ENCODE data around the gene DENND1A. TPM values are rescaled to one million over a fixed set of nuclear protein-coding genes. Genes with fewer than 3 reads are reported as not detected.

The DENND1A gene
- total RNA-seq, 2 experiments from 2014 or later, result 12.8 to 14.8 TPM

DNA sequence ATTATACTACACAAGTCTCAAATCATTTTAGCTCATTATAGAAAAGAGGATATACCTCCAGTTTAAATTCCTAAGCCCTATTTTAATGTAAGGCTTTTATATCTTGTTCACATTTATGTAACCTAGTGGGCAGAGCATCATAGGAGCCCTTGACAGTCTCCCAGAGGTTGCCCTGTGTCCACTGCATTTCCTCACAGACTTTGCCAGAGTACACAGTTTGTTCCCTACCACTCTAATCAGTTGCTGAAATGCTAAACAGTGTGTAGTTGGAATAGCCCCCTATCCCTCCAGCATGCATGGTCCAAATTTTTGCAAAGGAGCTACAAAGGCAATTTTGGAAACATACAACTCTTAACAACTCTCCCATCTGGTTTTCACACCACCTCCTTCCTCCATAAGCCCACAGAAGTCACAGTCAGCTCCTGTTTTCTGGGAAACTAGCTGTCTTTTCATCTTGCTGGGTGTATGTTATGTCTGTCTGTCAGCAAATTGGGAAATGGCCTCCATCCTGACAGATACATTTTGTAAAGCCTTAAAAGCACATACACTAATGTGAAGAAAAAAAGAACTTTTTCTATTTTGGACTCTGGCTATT lies 212.2 kb downstream of the DENND1A start:
- H3K36me3 Mint-ChIP-seq (ENCODE audit: low read depth), result peaks cover 17% of the 10 kb centered on the region
- POLR2A ChIA-PET, result no interaction called here

DNA sequence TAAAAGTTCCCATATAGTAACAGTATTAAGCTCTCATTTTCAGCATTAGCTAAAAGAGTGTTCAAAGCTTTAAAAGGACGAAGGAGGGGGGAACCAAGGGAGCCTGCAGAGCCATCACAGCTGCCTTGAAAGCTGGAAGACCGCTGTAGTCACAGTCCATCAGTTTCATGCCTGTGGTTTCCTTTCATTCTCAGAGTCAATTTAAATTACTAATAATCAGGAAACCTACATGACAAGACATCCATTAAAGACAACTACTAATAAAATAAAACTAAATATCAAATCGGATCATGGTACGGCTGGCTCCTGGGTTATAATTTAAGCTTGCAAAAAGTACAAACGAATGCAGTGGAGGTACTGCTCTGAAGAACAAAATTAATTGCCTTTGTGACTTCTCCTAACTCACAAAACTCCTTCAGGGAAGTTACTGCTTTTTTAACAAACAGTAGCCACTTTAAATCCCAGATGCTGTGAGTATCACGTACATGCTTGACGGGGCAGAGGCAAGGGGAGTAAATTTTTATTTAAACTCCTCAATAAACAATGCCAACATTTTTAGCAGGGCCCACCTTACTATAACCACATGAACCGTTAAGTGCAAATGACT lies 213.5 kb downstream of the DENND1A start:
- H3K9me3 Mint-ChIP-seq, result peaks cover 6% of the 10 kb centered on the region
- ChIA-PET CTCF (no interaction called here), POLR2A (no interaction called here)
- no peak overlapping the region for H3K4me3 Mint-ChIP-seq
- no peak for DNase-seq
- H3K36me3 Mint-ChIP-seq (ENCODE audit: low read depth), result peaks cover 5% of the 10 kb centered on the region
- no peaks in the 10 kb centered on the region for H3K27me3 Mint-ChIP-seq
- H3K27ac Mint-ChIP-seq, result no peak overlapping the region
- H3K4me1 Mint-ChIP-seq, result peaks cover 4% of the 10 kb centered on the region

More for the DNA sequence above, 212.2 kb downstream of the DENND1A start:
- H3K27me3 Mint-ChIP-seq, result no peaks in the 10 kb centered on the region
- peaks cover 16% of the 10 kb centered on the region for H3K9me3 Mint-ChIP-seq
- CTCF ChIA-PET, result no interaction called here
- DNase-seq, result no peak
- H3K4me3 Mint-ChIP-seq, result no peak overlapping the region
- H3K4me1 Mint-ChIP-seq, result peaks cover 4% of the 10 kb centered on the region
- no peak overlapping the region for H3K27ac Mint-ChIP-seq

DNA sequence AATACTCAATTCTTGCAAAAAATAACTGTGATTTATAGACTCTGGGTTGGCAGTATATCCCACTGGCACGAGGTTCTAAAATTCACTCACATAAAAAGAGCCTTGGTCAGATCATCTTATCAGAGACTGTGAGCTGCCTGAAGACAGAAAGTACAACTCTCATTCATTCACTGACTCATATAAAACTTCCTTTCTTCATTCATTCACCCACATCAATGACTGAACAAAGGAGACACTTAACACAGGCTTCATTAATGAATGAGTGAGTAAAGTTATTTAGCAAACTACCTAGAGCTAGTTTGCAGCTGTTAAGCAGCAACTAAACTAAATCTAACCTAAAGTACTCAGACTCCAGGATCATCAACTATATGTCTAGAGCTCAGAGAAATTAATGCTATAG lies 214.7 kb downstream of the DENND1A start:
- Mint-ChIP-seq H3K27ac (no peak overlapping the region), H3K27me3 (no peaks in the 10 kb centered on the region), H3K36me3 (ENCODE audit: low read depth) (no peaks in the 10 kb centered on the region), H3K4me3 (no peak overlapping the region), H3K4me1 (peaks cover 4% of the 10 kb centered on the region), H3K9me3 (no peaks in the 10 kb centered on the region)
- no peak for DNase-seq
- ChIA-PET CTCF (no interaction called here), POLR2A (no interaction called here)

DNA sequence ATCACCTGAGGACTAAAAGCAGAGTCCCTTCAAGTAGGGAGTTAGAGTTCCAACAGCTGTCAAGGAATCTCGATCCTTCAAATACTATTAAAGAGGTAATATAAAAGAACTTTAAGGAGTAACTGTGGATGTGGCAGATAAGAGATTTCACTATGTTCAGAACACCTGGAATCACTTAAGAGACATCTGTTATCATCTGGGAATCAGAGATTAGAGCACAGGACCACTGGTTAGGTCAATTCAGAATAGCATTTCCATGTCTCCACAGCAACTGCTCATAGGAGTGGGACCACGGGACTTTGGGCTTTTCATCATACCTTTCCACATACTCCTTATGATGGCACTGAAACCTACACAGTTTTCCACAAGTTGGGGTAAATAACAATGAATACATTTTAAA lies 216.6 kb downstream of the DENND1A start:
- Mint-ChIP-seq H3K9me3 (no peaks in the 10 kb centered on the region), H3K4me3 (no peak overlapping the region), H3K27me3 (no peaks in the 10 kb centered on the region), H3K36me3 (ENCODE audit: low read depth) (no peaks in the 10 kb centered on the region), H3K27ac (no peak overlapping the region), H3K4me1 (peaks cover 4% of the 10 kb centered on the region)
- CTCF ChIA-PET, result no interaction called here
- no peak for DNase-seq
- POLR2A ChIA-PET, result no interaction called here

DNA sequence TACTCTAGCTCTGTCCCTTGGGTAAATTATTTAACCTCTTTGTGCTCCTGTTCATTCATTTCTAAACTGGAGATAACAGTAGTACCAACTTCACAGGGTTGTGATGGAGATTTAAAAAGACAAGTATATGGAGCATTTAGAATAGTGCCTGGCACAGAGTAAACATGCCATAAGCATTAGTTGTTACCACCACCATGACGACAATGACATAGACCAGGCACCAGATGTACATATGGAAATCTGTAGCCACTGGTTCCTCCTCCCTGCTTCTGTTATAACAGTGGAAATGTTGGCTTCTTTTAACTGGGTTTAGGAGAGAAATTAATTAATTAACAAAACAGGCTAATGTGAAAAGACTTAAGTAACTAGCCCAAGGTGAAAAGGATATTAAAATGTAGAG lies 217.5 kb downstream of the DENND1A start:
- no peak overlapping the region for H3K4me3 Mint-ChIP-seq
- ChIA-PET CTCF (no interaction called here), POLR2A (no interaction called here)
- peaks cover 1% of the 10 kb centered on the region for H3K4me1 Mint-ChIP-seq
- no peaks in the 10 kb centered on the region for H3K27me3 Mint-ChIP-seq
- H3K27ac Mint-ChIP-seq, result no peak overlapping the region
- no peak for DNase-seq
- H3K9me3 Mint-ChIP-seq, result no peaks in the 10 kb centered on the region
- H3K36me3 Mint-ChIP-seq (ENCODE audit: low read depth), result no peaks in the 10 kb centered on the region

DNA sequence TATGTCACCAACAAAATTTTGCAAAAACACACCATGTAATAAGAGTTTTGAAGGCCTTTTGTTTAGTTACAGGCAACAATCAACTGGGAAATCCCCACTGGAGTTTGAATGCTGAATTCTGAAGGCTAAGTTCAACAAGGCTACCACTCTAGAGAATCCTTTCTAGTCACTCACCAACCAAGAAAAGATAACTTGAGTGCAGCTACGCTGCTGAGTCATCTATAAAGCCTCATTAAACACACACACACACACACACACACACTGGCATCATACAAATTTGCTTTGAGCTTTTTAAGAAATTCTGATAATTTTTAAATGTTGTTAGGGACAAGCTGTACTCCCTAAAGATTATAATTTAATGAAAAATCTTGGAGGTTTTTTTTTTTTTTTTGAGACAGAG lies 219.6 kb downstream of the DENND1A start:
- Mint-ChIP-seq H3K4me3 (no peak overlapping the region), H3K9me3 (no peaks in the 10 kb centered on the region), H3K4me1 (peaks cover 1% of the 10 kb centered on the region), H3K27ac (no peak overlapping the region), H3K36me3 (ENCODE audit: low read depth) (no peaks in the 10 kb centered on the region), H3K27me3 (no peaks in the 10 kb centered on the region)
- ChIA-PET POLR2A (no interaction called here), CTCF (no interaction called here)
- DNase-seq, result no peak

DNA sequence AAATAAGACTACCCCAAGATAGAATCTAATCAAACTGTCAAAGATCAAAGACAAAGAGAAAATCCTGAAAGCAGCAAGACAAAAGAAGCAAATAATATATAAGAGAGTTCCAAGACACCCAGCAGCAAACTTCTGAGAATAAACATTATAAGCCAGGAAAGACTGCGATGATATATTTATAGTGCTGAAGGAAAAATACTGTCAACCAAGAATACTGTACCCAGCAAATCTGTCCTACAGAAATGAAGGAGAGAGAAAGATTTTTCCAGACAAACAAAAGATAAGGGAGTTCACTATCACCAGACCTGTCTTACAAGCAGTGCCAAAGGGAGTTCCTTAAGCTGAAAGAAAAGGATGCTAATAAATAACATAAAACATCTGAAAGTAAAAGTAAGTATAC lies 227.4 kb downstream of the DENND1A start:
- Mint-ChIP-seq H3K4me3 (no peak overlapping the region), H3K27me3 (no peaks in the 10 kb centered on the region), H3K9me3 (peaks cover 10% of the 10 kb centered on the region), H3K4me1 (no peaks in the 10 kb centered on the region), H3K27ac (no peak overlapping the region), H3K36me3 (ENCODE audit: low read depth) (peaks cover 11% of the 10 kb centered on the region)
- DNase-seq, result no peak
- ChIA-PET POLR2A (no interaction called here), CTCF (no interaction called here)

DNA sequence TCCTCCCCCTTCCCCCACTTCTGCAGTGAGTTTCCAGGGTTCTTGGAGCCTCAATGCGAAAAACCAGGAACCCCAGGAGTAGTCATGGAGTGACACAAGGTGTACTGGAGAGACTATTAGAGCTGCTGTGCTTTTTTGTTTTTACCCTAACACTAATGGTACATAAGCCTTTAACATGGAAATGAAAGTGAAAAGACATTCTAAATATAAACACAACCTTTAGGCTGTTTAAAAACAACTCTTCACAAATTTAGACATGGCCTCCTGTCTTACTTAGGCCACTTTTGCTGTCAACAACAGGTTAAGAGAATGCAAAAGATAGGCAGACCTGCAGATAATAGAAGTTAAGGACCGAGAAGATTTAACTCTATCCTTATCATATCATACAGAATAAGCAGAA lies 232.2 kb downstream of the DENND1A start:
- no peak overlapping the region for H3K27ac Mint-ChIP-seq
- DNase-seq, result no peak
- no peaks in the 10 kb centered on the region for H3K4me1 Mint-ChIP-seq
- H3K4me3 Mint-ChIP-seq, result no peak overlapping the region
- H3K36me3 Mint-ChIP-seq (ENCODE audit: low read depth), result peaks cover 11% of the 10 kb centered on the region
- H3K9me3 Mint-ChIP-seq, result peaks cover 10% of the 10 kb centered on the region
- ChIA-PET POLR2A (no interaction called here), CTCF (no interaction called here)
- H3K27me3 Mint-ChIP-seq, result no peaks in the 10 kb centered on the region

DNA sequence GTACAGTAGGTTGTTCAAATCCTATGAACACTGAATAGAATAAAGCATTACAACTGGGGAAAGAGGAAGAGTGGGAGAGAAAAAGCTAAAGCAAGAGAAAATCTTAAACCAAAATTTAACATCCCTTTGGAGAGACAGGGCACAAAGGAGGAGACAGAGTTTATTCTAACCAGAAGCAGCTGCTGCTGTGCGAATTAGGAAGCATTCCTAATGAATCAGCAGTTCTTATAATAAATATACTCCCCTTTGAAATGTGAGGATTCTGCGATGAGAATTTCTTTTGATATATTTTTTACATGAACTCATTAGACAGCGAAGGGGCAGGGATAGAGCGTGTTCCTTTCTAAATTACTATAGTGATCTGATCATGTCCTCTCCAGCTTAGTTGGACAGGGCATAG lies 233.4 kb downstream of the DENND1A start:
- peaks cover 3% of the 10 kb centered on the region for H3K36me3 Mint-ChIP-seq (ENCODE audit: low read depth)
- H3K27me3 Mint-ChIP-seq, result no peaks in the 10 kb centered on the region
- no peak for DNase-seq
- no peak overlapping the region for H3K4me3 Mint-ChIP-seq
- ChIA-PET POLR2A (no interaction called here), CTCF (no interaction called here)
- no peaks in the 10 kb centered on the region for H3K9me3 Mint-ChIP-seq
- H3K4me1 Mint-ChIP-seq, result no peaks in the 10 kb centered on the region
- no peak overlapping the region for H3K27ac Mint-ChIP-seq

DNA sequence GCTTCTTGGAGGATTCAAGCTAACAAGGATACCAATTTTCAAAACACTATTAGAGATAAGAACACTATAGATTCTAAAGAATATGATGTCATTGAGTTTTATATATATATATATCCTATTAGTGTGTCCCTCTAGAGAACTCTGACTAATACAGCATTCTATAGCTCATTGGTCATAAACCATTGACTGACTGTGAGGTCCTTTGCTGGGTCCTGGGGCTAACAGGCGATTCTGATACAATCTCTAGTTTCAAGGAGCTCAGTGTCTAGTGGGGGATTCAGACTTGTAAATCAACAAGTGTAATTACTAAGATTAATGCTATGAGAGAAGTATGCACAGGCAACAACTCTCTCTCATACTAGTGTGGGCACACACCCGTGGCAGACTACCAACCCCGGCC lies 234.5 kb downstream of the DENND1A start:
- Mint-ChIP-seq H3K27me3 (no peaks in the 10 kb centered on the region), H3K27ac (no peak overlapping the region), H3K4me3 (no peak overlapping the region), H3K9me3 (no peaks in the 10 kb centered on the region), H3K4me1 (no peaks in the 10 kb centered on the region), H3K36me3 (ENCODE audit: low read depth) (peaks cover 2% of the 10 kb centered on the region)
- DNase-seq, result no peak
- CTCF ChIA-PET, result no interaction called here
- POLR2A ChIA-PET, result no interaction called here

DNA sequence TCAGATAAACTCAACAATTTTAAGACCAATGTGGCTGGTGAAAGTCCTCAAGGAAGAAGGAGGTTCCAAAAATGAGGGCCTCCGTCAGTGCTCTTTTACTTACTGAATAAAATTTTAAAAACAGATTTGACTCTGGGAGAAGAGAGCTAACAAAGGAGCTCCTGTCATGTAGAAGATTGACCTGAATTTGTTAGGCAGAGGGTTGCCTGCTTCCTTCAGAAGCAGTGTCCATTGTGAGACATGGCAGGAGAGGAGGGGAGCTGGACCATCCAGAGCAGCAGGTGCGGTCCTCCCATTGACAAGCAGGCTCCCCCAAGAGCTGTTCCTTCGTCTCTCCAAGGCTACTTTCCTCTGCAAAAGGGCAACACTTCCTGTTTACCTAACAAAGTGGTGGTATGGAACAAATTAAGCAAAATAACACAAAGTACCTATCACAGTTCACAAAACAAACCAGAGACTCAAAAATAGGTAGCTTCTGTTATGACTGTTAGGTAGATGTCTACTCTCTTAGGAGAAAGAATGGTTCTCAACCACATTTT lies 238.1 kb downstream of the DENND1A start:
- H3K9me3 Mint-ChIP-seq, result no peaks in the 10 kb centered on the region
- ChIA-PET POLR2A (no interaction called here), CTCF (no interaction called here)
- H3K27me3 Mint-ChIP-seq, result no peaks in the 10 kb centered on the region
- H3K27ac Mint-ChIP-seq, result no peak overlapping the region
- no peak for DNase-seq
- no peak overlapping the region for H3K4me3 Mint-ChIP-seq
- no peaks in the 10 kb centered on the region for H3K36me3 Mint-ChIP-seq (ENCODE audit: low read depth)
- H3K4me1 Mint-ChIP-seq, result no peaks in the 10 kb centered on the region

DNA sequence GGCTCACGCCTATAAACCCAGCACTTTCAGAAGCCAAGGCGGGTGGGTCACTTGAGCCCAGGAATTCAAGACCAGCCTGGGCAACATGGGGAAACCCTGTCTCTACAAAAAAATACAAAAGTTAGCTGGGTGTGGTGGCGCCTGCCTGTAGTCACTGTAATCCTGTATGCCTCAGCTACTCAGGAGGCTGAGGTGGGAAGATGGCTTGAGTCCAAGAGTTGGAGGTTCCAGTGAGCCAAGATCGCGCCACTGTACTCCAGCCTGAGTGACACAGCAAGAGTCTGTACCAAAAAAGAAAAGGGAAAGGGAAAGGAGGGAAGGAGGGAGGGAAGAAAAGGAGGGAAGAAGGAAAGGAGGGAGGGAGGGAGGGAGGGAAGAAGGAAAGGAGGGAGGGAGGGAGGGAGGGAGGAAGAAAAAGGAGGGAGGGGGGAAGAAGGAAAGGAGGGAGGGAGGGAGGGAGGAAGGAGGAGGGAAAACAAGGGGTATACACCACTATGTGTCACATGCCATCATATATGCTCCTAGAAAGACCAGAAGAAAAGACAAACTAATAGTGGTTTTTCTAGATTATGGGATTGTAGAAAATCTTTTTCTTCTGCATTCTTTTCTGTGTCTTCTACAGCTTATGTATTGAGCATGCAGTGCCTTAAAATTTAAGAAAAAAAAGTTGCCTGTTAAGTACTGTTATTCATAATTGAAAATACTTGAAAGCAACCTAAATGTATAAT lies 240.1 kb downstream of the DENND1A start:
- ChIA-PET POLR2A (no interaction called here), CTCF (no interaction called here)
- peaks cover 3% of the 10 kb centered on the region for H3K4me1 Mint-ChIP-seq

DNA sequence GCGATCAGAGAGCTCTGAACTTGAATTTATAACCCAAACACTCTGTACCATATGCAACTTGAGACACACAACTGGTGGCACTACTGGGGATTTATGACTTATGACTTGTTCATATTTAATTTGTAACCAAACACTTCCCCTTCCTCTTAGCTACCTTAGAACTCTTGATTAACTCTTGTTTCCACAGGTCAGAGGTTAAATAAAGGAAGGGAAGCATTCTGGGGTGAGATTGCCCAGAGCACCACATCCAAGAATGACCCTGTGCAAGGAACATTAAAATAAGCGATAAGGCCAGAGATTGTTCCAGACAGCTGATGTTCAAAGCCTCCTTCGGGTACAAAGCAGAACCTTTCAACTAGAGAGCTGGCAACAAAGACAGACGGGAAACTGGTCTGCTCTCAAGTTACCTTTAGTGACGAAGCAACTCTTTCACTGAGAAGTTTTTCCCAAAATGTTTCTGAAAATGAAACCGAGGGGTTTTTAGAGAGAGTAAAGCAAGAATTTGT lies 242.6 kb downstream of the DENND1A start:
- H3K27ac Mint-ChIP-seq, result no peak overlapping the region
- H3K4me1 Mint-ChIP-seq, result peaks cover 9% of the 10 kb centered on the region
- no peak for DNase-seq
- H3K27me3 Mint-ChIP-seq, result no peaks in the 10 kb centered on the region
- ChIA-PET CTCF (no interaction called here), POLR2A (no interaction called here)
- no peaks in the 10 kb centered on the region for H3K36me3 Mint-ChIP-seq (ENCODE audit: low read depth)
- H3K9me3 Mint-ChIP-seq, result no peaks in the 10 kb centered on the region
- no peak overlapping the region for H3K4me3 Mint-ChIP-seq

More for the DNA sequence above, 240.1 kb downstream of the DENND1A start:
- no peaks in the 10 kb centered on the region for H3K27me3 Mint-ChIP-seq
- H3K9me3 Mint-ChIP-seq, result no peaks in the 10 kb centered on the region
- no peak overlapping the region for H3K4me3 Mint-ChIP-seq
- no peak for DNase-seq
- H3K27ac Mint-ChIP-seq, result no peak overlapping the region
- H3K36me3 Mint-ChIP-seq (ENCODE audit: low read depth), result no peaks in the 10 kb centered on the region

DNA sequence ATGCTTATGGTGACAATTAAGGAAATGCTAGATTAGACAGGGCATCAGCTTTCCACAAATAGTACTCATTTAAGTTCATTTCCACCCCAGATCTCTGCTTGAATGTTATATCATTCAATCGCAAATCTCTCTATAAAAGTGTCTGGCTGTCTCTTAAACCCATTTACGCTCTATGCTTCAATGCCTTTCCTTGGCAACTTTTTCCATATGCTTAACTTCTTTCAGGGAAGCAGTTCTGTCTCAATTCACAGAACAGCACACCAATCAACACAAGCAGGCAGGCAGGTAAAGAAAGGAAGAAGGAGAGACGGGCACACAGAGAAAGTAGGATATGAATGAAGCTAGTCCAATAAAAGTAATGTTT lies 243.1 kb downstream of the DENND1A start:
- no peaks in the 10 kb centered on the region for H3K27me3 Mint-ChIP-seq
- ChIA-PET CTCF (no interaction called here), POLR2A (no interaction called here)
- peaks cover 9% of the 10 kb centered on the region for H3K4me1 Mint-ChIP-seq
- no peak overlapping the region for H3K4me3 Mint-ChIP-seq
- no peak overlapping the region for H3K27ac Mint-ChIP-seq
- DNase-seq, result no peak
- H3K36me3 Mint-ChIP-seq (ENCODE audit: low read depth), result no peaks in the 10 kb centered on the region
- H3K9me3 Mint-ChIP-seq, result no peaks in the 10 kb centered on the region

All from activated CD4-positive, alpha-beta memory T cell treated with anti-CD3 and anti-CD28 coated beads, Interleukin-2, amount 10 ng/mL, durations not matched to agents 7 days and 5 days (primary cell).